Activated T-helper 1 cell treated with anti-CD3 and anti-CD28 coated beads, Interleukin-12 subunit alpha, Interleukin-12 subunit beta, Interleukin-2, Interleukin-4 antibody, amounts not matched to agents 30 ng/mL and 10 ng/mL and 1 ng/mL, durations not matched to agents 14 hours and 24 hours and 36 hours (primary cell): ENCODE results near the gene WHRN. TPM values are rescaled to one million over a fixed set of nuclear protein-coding genes. Genes with fewer than 3 reads are reported as not detected.

Experiments used
- DNase-seq: peaks from one replicate; pipeline ENCODE4 v3.0.0; 2021; ENCODE audit warnings: low spot score
- H3K27ac Mint-ChIP-seq: one replicate; pipeline ENCODE4 v1.8.0; 2021; ENCODE audit warnings: mild to moderate bottlenecking, mixed read lengths
- H3K27me3 Mint-ChIP-seq: one replicate; pipeline ENCODE4 v1.8.0; 2022; ENCODE audit warnings: mild to moderate bottlenecking, moderate library complexity, mixed read lengths; ENCODE audit not compliant: insufficient read depth
- H3K36me3 Mint-ChIP-seq: one replicate; pipeline ENCODE4 v1.8.0; 2021; ENCODE audit warnings: low read depth, mixed read lengths
- H3K4me1 Mint-ChIP-seq: one replicate; pipeline ENCODE4 v1.8.0; 2021; ENCODE audit warnings: low read depth, mixed read lengths
- H3K4me3 Mint-ChIP-seq: one replicate; pipeline ENCODE4 v1.8.0; 2021; ENCODE audit warnings: mild to moderate bottlenecking, moderate library complexity, mixed read lengths
- H3K9me3 Mint-ChIP-seq: one replicate; pipeline ENCODE4 v1.8.0; 2021; ENCODE audit warnings: mixed read lengths
- intact Hi-C: fragments of 100-400 bp; cut with micrococcal nuclease; formaldehyde crosslinking; loops from one replicate; pipeline ENCODE4 v1.15.1; 2024
- total RNA-seq: library from RNA; stranded (reverse); gene quantifications from 2 replicates; pipeline ENCODE4 v1.2.3, GENCODE V29; 2022

Gene WHRN
- total RNA-seq, 1 donor from 2014 or later: 2.4 TPM

DNA sequence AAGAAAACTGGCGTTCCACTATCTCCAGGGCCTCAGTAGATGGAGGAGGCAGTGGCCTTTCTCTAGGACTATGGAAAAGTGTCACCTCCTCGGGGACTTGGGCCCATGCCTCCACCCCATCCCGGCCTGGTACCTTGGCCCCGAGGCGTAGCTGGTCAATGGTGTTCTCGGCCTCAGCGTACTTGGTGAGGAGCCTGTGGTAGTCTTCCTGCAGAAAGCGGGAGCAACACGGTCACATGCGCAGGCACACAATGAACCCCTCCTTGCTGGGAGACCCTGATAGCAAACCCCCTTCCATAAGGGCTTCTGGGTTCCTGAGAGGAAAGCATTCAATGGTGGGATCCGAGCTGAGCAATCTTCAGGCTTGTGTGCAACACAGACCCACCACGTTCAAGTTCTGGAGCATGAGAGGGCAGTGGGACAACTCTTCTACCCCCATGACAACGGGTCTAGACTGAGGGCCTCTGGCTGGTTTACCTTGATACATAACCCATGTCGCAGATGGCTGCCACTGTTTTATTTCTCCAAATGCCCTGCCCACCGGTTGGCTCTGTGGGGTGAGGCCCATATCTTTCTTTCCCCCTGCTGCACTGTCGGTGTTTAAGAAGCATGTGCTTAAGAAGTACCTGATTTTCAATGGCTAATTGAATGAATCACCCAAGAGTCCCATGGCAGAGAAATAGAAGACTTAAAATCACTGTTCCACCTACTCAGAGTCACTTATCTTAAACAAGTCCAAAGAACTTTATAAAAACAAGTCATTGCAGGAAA lies 131.1 kb downstream of the WHRN start:
- intact Hi-C loops: loop anchor here (1.0 kb wide), 3 partner anchors 11 to 25 kb away; no protein-coding TSS in a partner anchor
- H3K27ac Mint-ChIP-seq: peak overlapping the region; percentile 92
- peaks cover 86% of the 10 kb centered on the region for H3K4me1 Mint-ChIP-seq
- no peaks in the 10 kb centered on the region for H3K9me3 Mint-ChIP-seq
- no peak for DNase-seq
- H3K36me3 Mint-ChIP-seq: peaks cover 71% of the 10 kb centered on the region
- no peaks in the 10 kb centered on the region for H3K27me3 Mint-ChIP-seq
- peak overlapping the region; percentile 55 for H3K4me3 Mint-ChIP-seq

DNA sequence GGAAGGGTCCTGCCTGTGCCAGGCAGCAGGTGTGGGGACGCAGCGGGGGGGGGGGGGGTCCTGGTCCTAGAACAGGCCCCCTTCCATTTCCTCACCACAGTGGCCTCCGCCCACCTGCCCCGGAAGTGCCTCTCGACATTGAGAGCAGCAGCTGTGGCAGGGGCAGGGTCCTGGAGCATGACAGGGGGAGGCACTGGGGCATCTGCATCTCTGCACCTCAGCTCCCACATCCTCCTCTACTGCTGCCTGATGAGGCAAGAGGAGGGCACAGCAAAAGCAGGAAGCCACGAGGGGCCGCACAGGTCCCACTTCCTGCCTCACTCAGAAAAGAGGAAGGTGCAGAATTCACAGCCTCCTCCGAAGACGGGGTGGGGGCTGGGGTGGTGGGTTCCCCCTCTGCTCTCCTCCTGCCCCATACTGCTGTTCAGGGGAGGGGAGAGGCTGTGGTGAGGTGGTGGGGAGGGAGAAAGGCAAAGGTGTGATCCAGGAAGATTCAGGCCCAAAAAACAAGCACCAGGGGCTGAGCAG lies 132.3 kb downstream of the WHRN start:
- Mint-ChIP-seq H3K4me3 (peak overlapping the region; percentile 77), H3K36me3 (peaks cover 65% of the 10 kb centered on the region), H3K27ac (peak overlapping the region; percentile 92), H3K27me3 (no peaks in the 10 kb centered on the region), H3K9me3 (no peaks in the 10 kb centered on the region), H3K4me1 (peaks cover 81% of the 10 kb centered on the region)
- intact Hi-C loops: loop anchor here (1.0 kb wide), 4 partner anchors 10 to 25 kb away; no protein-coding TSS in a partner anchor
- DNase-seq: peak; percentile 83

DNA sequence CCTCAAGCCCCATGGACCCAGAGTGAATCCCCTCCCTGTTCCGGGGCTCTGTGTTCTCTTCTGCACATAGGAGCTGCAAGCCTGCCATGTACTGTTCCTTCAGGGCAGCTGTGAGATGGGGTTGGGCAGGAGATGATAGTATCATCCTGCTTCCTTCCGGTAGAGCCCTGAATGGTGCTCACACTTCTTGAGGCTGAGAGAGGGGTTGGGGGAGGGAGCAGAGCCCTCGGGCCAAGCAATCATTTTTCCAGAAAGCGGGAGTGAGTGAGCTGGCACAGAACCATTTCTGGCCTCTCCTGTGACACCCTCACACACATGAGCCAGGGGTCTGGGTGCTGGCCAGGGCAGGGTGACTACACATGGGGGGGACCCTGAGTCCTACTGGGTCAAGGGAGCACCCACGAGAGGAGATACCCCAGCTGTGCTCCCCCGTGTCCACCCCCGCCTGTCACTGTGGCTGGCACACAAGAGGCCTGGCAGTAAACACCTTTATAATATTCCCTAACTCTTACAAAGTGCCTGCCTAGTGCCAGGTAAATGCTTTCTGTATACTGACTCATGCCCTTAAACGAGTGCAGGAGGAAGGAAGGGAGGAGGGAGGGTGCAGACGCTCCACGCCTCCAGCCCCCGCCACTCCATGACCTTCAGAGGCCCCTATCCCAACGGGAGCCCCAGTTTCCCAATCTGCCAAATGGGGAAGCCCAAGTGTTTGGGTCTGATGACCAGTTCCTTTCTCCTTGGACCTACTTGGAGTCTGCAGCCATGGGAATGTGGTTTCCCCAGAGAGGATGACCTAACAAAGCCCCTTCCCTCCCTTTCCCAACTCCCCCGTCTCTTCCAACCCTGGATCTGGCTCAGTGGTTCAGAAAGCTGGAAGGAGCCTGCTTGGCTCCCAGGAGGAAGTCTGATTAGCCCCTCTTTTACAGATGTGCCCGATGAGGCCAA lies 133.0 kb downstream of the WHRN start:
- DNase-seq: peak; percentile 47
- Mint-ChIP-seq H3K36me3 (peaks cover 65% of the 10 kb centered on the region), H3K27me3 (no peaks in the 10 kb centered on the region), H3K27ac (peak overlapping the region; percentile 92), H3K9me3 (no peaks in the 10 kb centered on the region), H3K4me1 (peaks cover 81% of the 10 kb centered on the region), H3K4me3 (peak overlapping the region; percentile 77)
- intact Hi-C loops: loop anchor here (1.0 kb wide), 1 partner anchor 9 kb away; no protein-coding TSS in a partner anchor

DNA sequence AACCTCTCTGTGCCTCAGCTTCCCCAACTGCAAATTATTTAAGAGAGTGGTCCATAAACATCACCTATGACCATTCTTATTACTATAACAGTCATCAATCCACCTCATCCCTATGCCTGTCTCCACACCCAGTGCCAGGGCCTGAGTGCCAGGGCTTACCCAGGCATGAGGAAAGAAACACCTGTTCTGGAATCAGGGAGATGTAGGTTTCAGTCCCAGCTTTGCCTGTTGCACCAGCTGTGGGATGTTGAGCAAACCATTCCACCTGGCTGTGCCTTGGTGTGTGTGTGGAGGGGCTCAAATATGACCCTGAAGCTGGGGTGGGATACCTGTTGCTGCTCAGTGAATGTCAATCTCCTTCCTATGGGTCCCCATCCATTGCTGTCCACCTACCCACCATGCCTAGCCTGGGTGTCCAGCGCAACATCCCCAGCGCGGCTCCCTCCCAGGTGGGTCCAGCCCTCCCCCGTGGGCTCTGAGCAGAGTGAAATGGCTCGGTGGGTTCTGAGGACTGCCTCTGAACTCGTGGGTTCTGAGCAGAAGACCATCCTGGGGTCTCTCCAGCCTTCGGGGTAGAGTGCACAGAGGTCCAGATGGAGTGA lies 133.8 kb downstream of the WHRN start:
- DNase-seq: no peak
- intact Hi-C loops: no loop called here
- Mint-ChIP-seq H3K27me3 (no peaks in the 10 kb centered on the region), H3K4me3 (peak overlapping the region; percentile 77), H3K9me3 (no peaks in the 10 kb centered on the region), H3K27ac (peak overlapping the region; percentile 92), H3K4me1 (peaks cover 81% of the 10 kb centered on the region), H3K36me3 (peaks cover 64% of the 10 kb centered on the region)

DNA sequence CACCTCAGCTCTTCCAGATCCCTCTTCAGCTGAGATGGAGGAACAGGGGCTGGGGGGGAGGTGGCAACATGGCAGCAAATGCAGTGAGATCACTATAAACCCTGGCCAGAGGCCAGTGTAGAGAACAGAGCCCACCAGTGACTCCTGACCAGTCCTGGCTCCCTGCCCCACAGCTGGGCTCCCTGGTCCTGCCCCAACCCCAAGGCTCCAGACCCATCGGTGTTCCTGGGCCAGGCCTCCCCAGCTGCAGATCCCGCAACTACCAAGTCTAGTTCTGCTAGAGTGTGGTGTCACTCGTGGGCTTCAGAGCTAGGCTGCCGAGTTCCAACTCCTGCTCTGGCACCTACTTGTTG lies 134.3 kb downstream of the WHRN start:
- Mint-ChIP-seq H3K27me3 (no peaks in the 10 kb centered on the region), H3K27ac (peak overlapping the region; percentile 92), H3K4me1 (peaks cover 86% of the 10 kb centered on the region), H3K36me3 (peaks cover 67% of the 10 kb centered on the region), H3K9me3 (no peaks in the 10 kb centered on the region), H3K4me3 (no peak overlapping the region)
- intact Hi-C loops: no loop called here
- no peak for DNase-seq

DNA sequence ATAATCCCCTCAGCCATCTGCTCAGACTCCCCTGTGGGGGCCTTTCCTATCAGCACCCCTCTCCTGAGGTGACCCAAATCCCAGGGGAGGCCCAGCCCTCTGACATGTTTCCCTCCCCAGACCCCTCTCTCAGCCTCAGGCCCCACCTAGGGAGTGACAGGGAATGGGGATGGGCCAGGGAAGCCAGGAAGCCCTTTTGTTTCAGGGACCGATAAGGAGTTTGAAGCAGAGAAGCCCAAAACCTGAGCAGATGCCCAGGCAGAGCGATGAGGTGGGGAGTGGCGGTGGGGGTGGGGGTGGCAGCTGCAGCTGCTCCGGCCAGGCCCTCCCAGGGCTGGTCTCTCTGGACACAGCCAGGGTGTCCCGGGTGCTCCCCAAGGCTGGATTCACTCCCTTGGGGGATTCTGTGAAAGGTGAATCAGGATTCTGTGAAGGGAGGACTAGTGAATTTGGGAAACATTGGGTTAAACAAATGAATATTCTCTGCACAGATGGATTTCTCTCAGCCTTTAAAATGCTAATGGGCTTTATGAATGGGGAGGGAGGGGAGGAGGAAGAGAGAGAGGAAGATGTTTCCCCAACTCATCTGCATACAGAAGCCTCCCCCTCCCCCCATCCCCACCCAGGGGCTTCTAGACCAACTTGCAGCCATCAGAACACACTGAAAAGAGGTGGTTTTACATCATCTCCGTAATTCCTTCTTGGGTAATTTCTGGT lies 134.9 kb downstream of the WHRN start:
- Mint-ChIP-seq H3K27ac (peak overlapping the region; percentile 62), H3K27me3 (no peaks in the 10 kb centered on the region), H3K36me3 (peaks cover 66% of the 10 kb centered on the region), H3K4me1 (peaks cover 87% of the 10 kb centered on the region), H3K4me3 (no peak overlapping the region), H3K9me3 (no peaks in the 10 kb centered on the region)
- intact Hi-C loops: no loop called here
- no peak for DNase-seq

- Mint-ChIP-seq H3K36me3 (peaks cover 62% of the 10 kb centered on the region), H3K4me1 (peaks cover 86% of the 10 kb centered on the region), H3K27me3 (no peaks in the 10 kb centered on the region), H3K9me3 (no peaks in the 10 kb centered on the region), H3K4me3 (peak overlapping the region; percentile 21), H3K27ac (peak overlapping the region; percentile 56)
- intact Hi-C loops: no loop called here
- DNase-seq: no peak
These were observed 135.8 kb downstream of the WHRN start for GRCh38 chr9:114369216-114370130.

GRCh38 chr9:114367772-114368569 lies 137.3 kb downstream of the WHRN start:
- H3K4me3 Mint-ChIP-seq: peak overlapping the region; percentile 38
- H3K27me3 Mint-ChIP-seq: no peaks in the 10 kb centered on the region
- peaks cover 88% of the 10 kb centered on the region for H3K4me1 Mint-ChIP-seq
- H3K27ac Mint-ChIP-seq: peak overlapping the region; percentile 97
- no peaks in the 10 kb centered on the region for H3K9me3 Mint-ChIP-seq
- no peak for DNase-seq
- intact Hi-C loops: no loop called here
- peaks cover 66% of the 10 kb centered on the region for H3K36me3 Mint-ChIP-seq

GRCh38 chr9:114367366-114367765 lies 137.9 kb downstream of the WHRN start:
- H3K4me3 Mint-ChIP-seq: peak overlapping the region; percentile 53
- intact Hi-C loops: no loop called here
- H3K4me1 Mint-ChIP-seq: peaks cover 85% of the 10 kb centered on the region

DNA sequence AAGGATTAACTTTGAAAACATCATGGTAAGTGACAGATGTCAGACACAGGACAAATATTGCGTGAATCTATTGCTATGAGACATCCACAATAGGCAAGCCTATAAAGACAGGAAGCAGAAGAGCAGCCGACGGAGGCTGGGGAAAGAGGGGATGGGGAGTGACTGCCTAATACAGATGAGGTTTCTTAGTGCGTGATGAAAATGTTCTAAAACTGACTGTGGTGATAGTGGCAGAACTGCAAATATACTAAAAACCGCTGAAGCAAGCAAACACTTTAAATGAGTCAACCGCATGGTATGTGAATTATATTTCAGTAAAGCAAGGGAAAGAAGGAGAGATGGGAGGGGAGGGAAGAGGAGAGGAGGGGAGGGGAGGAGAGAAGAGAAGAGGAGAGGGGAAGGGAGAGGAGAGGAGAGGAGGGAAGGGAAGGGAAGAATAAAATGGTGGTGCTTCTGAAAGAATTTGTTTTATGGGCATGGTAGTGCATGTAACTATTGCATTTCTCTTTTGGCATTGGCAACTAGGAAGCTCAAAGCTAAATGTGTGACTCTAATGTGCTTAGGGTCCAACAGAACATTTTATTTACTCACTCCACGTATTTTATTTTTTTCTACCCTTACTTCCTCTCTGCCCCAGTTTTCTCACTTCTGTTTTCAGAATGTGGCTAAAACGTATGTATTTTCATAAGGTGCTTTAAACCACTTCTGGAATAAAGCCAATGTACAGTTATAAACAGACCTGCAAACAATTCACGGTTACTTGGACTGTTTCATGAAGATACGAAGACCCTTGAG lies 138.7 kb downstream of the WHRN start:
- Mint-ChIP-seq H3K27me3 (no peaks in the 10 kb centered on the region), H3K4me3 (peak overlapping the region; percentile 53), H3K9me3 (no peaks in the 10 kb centered on the region), H3K4me1 (peaks cover 77% of the 10 kb centered on the region), H3K27ac (peak overlapping the region; percentile 97), H3K36me3 (peaks cover 69% of the 10 kb centered on the region)
- DNase-seq: peak; percentile 38
- intact Hi-C loops: loop anchor here (1.0 kb wide), 2 partner anchors 17 to 19 kb away; no protein-coding TSS in a partner anchor

More at GRCh38 chr9:114367366-114367765, 137.9 kb downstream of the WHRN start:
- H3K36me3 Mint-ChIP-seq: peaks cover 70% of the 10 kb centered on the region
- peak overlapping the region; percentile 97 for H3K27ac Mint-ChIP-seq
- H3K27me3 Mint-ChIP-seq: no peaks in the 10 kb centered on the region
- no peak for DNase-seq
- no peaks in the 10 kb centered on the region for H3K9me3 Mint-ChIP-seq
